ENCODE data around the gene GRIN3B. TPM values are rescaled to one million over a fixed set of nuclear protein-coding genes. Genes with fewer than 3 reads are reported as not detected.

GRIN3B gene
- total and polyA plus RNA-seq, 2 of the 8 experiments (the other 6 are each of a cell fraction or from before 2014, with no cell fraction given): 0.45 to 1.0 TPM

GRCh38 chr19:1046836-1047695 is 46.8 kb downstream of the GRIN3B start:
- ChIA-PET CTCF (ENCODE audit: partially characterized antibody) (interaction anchor here (0.8 to 1.9 kb wide), 9 partner anchors 10 to 66 kb away, joined by 3 to 8 read pairs (median 4); no protein-coding TSS in a partner anchor), POLR2A (ENCODE audit: partially characterized antibody) (interaction anchor here (1.0 to 16.4 kb wide), 9 partner anchors 8 to 52 kb away, joined by 3 to 509 read pairs (median 7); partner anchors contain the start of genes ABCA7, ARHGAP45, CNN2 and RNU6-2)
- DNase-seq (ENCODE audit: low read depth in 1 of 2, low spot score in 2 of 2): no peak
- no peak overlapping the region for H2BK20ac ChIP-seq (ENCODE audit: low read length)
- peaks cover 0 to 14% (median 0%) of the 10 kb centered on the region in 4 experiments; a peak in 1 of 8 replicates for H3K36me3 ChIP-seq (ENCODE audit: control insufficient read depth in 2 of 4, insufficient read depth in 4 of 4, low read length in 3 of 4)
- no peaks in the 10 kb centered on the region for H3K79me2 ChIP-seq (ENCODE audit: control insufficient read depth in 1 of 2, insufficient read depth in 2 of 2, low read length in 2 of 2)
- H2BK12ac ChIP-seq (ENCODE audit: low read depth, low read length): no peak overlapping the region
- H3K14ac ChIP-seq (ENCODE audit: insufficient read length): no peak overlapping the region
- no peaks in the 10 kb centered on the region for H3K79me1 ChIP-seq (ENCODE audit: low read depth, low read length)
- no peak overlapping the region for H4K5ac ChIP-seq (ENCODE audit: insufficient read length, low read depth, low read length)
- no peak overlapping the region for H3K27ac ChIP-seq (ENCODE audit: low read depth, low read length)
- no peak overlapping the region for H2AK5ac ChIP-seq (ENCODE audit: low read depth, low read length)
- H3K9ac ChIP-seq (replicated peaks in 1 of 4; ENCODE audit: extremely low read depth in 1 of 4, low read depth in 3 of 4, low read length in 3 of 4): no peak overlapping the region
- no peak overlapping the region for H2BK120ac ChIP-seq (replicated peaks; ENCODE audit: low read depth, low read length)
- H3K4me3 ChIP-seq (ENCODE audit: extremely low read depth in 1 of 4, insufficient read depth in 2 of 4, low read depth in 3 of 4, low read length in 4 of 4): no peak overlapping the region
- H2AFZ ChIP-seq (ENCODE audit: low read length): no peak overlapping the region
- no peak overlapping the region for H3K18ac ChIP-seq (ENCODE audit: extremely low read depth, low read length)
- H3K9me3 ChIP-seq (ENCODE audit: insufficient read depth in 2 of 2, low read depth in 1 of 2, low read length in 1 of 2): peaks cover 0 to 9% of the 10 kb centered on the region in 2 experiments; a peak in 1 of 4 replicates
- no peaks in the 10 kb centered on the region for H3K23me2 ChIP-seq (ENCODE audit: low read depth, low read length)
- H3K23ac ChIP-seq (ENCODE audit: insufficient read length): no peak overlapping the region
- no peak overlapping the region for H3K4ac ChIP-seq (replicated peaks; ENCODE audit: insufficient read length, low read depth, low read length)
- no peaks in the 10 kb centered on the region for H4K20me1 ChIP-seq (replicated peaks in 1 of 2; ENCODE audit: control insufficient read depth in 1 of 2, insufficient read depth in 2 of 2, low read length in 2 of 2)
- H3K27me3 ChIP-seq (replicated peaks in 1 of 4; ENCODE audit: control insufficient read depth in 3 of 4, extremely low read depth in 1 of 4, insufficient read depth in 3 of 4, low read length in 3 of 4): no peaks in the 10 kb centered on the region
- H4K8ac ChIP-seq (ENCODE audit: extremely low read depth, insufficient read depth, low read length): peak overlapping the region; percentile 79; the same call in 1 of the 2 replicates
- no peaks in the 10 kb centered on the region for H3K4me1 ChIP-seq (replicated peaks in 1 of 4; ENCODE audit: control insufficient read depth in 3 of 4, insufficient read depth in 4 of 4, low read length in 3 of 4)
- H3K4me2 ChIP-seq (ENCODE audit: insufficient read depth in 1 of 2, low read depth in 2 of 2, low read length in 2 of 2): no peak overlapping the region
- H2BK5ac ChIP-seq (ENCODE audit: low read depth, low read length): no peak overlapping the region
- no peak overlapping the region for H2BK15ac ChIP-seq (ENCODE audit: low read length)
- no peak overlapping the region for H4K91ac ChIP-seq (replicated peaks; ENCODE audit: insufficient read length, low read length)
- no peak overlapping the region for H3K56ac ChIP-seq (replicated peaks; ENCODE audit: insufficient read length, low read depth, low read length)
- no peak for FAIRE-seq
- WGBS, 2 experiments (ENCODE audit: extremely low coverage in 1 of 2, insufficient coverage in 1 of 2, insufficient read length in 1 of 2, insufficient replicate concordance in 2 of 2, low coverage in 1 of 2, low lambda C conversion rate in 2 of 2, missing lambda C conversion rate in 1 of 2): 94% methylated on average over 48 of the region's 77 CpGs; no CpG with 5 or more reads in 1 of the 2 experiments
- TF ChIP-seq SIRT6 (IDR thresholded peaks at IDR 0.05; ENCODE audit: low read length) (no peak), MAX (IDR thresholded peaks at IDR 0.05) (no peak), SIX5 (IDR thresholded peaks at IDR 0.05; ENCODE audit: low read depth, low read length) (no peak), SP1 (IDR thresholded peaks at IDR 0.05; ENCODE audit: low read depth, low read length) (no peak), ATF2 (IDR thresholded peaks at IDR 0.05; ENCODE audit: low read length) (no peak), EGR1 (IDR thresholded peaks at IDR 0.05; ENCODE audit: borderline replicate concordance, low read depth, low read length) (no peak), USF2 (IDR thresholded peaks at IDR 0.05; ENCODE audit: low read length) (no peak), CEBPB (IDR thresholded peaks at IDR 0.05; ENCODE audit: low read depth, low read length) (no peak), EP300 (IDR thresholded peaks at IDR 0.05; ENCODE audit: borderline replicate concordance in 1 of 2, low read depth in 2 of 2, low read length in 2 of 2) (no peak)

All from H1 (cell line).